GM19240 (cell line): Measurements from ENCODE around the gene CSNK1D.
A peak's percentile ranks its signal among the peaks of the same experiment; 100 is the strongest.
"Not testable (repeated sequence)": the region's sequence is repeated elsewhere in the genome, so short reads cannot be mapped to it uniquely, and the experiment has no call there.

ENCODE experiments used
- DNase-seq: peaks from one replicate; pipeline ENCODE4 v3.0.0; 2011; ENCODE audit warnings: low spot score; ENCODE audit not compliant: insufficient read length

Gene CSNK1D

GRCh38 chr17:82274134-82275020 is 877 bp upstream of the CSNK1D start:
- no peak for DNase-seq

DNA sequence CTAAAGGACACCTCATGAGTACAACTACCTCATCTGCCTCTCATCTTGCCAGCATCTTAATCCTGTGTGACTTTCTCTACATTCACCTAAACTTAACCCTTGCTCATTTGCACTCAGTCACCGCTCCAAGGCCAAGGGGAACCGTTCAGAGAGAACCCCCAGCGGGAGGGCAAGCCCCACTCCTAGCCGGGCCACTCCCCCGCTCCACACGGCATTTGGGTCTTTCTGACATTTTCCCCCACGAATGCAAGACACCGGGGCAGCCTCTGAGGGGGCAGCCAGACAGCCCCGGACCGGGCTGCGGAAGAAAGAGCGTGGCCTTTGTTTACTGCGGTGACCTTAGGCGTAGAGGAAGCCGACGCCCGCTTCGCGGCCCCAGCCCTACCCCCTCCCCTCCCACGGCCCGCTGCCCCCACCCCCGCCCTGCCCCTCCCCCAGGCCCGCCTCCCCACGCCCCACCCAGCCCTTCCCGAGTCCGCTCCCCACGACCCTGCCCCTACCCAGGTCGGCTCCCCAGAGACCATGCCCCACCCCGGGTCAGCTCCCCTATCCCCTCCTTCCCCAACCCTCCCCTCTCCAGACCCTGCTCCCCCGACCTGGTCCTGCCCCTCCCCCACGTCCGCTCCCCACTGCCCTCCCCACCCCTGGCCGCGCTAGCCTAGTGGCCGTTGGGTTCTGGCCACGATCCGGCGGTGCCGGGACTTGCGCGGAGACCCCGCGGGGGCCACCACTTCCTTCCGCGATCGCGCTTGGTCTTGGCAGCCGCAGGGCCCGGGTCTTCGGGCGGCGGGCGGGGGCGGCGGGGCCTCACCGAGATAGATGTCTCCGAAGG is 789 bp downstream of the CSNK1D start:
- peak; percentile 43 for DNase-seq

DNA sequence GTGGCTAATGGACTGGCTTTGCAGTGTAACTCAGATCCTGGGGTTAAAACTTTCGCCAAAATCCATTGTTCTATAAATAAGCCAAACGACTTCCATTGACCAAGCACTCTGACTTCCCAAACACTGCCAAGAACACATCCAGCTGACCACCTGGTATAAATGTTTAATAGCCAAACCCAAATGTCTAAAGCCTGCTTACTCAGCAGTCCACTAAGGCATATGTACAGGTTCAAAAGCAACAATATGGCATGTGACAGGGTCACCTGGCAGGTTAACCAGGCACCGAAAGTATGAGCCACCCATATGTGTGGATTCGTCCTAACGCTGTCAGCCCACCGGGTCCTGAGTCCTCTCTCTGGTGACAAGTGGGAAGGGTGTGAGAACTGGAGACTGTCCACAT is 2.1 kb downstream of the CSNK1D start:
- DNase-seq: no peak

GRCh38 chr17:82270651-82271050 is 2.8 kb downstream of the CSNK1D start:
- no peak for DNase-seq

DNA sequence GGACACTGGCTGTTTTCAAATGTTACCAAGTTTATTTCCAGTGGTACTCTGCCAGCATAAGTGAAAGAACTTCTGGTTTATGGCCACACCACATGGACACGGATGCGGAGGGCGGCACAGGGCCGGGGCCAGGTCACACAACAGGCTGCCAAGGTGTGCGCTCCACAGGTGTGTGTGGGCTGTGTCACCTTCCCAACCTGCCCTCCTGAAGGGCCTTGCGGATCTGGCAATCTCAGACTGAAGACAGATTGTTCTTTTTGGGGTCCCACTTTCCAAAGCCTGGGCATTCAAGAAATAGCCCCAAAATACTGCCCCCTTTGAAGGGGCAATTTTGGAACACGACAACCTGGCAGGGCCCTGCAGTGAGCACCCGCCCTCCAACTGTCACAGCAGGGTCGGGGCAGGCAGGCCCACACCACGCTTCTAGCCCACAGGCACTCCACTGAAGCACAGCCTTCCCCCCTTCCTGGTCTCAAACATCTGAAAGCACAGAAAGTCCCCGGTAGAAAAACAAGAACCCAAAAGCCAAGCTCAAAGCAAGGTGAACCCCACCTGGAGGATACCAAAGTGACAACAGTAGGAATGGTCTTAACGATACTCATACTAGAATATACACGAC is 3.5 kb downstream of the CSNK1D start:
- no peak for DNase-seq

GRCh38 chr17:82269138-82269881 is 4.2 kb downstream of the CSNK1D start:
- DNase-seq: no peak

- no peak for DNase-seq
Observed at GRCh38 chr17:82267575-82268379, 5.7 kb downstream of the CSNK1D start.

GRCh38 chr17:82266142-82266541 is 7.4 kb downstream of the CSNK1D start:
- no peak for DNase-seq

DNA sequence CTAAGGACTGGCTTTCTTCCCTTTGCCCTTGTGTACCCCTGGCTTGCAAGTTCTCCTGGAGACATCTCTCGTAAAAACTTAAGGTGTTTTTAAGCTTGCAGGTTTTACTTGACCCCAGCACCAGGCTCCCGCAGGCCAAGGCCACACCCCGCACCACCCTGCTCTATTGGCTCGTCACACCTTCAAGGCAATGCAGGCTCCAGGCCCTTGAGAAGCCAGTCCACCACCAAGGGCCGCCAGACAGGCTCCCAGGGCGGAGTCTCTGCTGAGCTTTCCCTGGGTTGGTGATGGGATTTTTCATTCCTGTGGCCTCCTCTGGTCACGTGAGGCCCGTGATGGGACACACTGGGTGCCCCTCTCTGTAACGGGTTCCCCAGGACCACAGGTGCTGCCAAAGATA is 9.9 kb downstream of the CSNK1D start:
- no peak for DNase-seq

DNA sequence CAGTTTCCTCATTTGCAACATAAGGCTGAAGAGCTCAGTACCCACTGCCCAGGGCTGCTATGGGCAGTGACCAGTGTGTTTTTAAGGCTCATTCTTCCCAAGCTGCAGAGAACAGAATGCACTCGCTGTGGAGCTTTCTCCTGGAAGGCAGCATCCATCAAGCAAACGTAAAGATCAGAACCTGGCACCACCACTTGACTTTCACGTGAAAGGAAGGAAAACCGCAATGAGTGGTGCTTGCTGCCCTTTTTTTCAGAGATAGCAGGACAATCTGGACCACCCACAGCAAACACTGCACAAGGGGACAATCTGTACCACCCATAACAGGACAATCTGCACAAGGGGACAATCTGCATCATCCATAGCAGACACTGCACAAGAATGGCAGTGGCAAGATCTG is 11.2 kb downstream of the CSNK1D start:
- no peak for DNase-seq

GRCh38 chr17:82259972-82260961 is 13.2 kb downstream of the CSNK1D start:
- DNase-seq: not testable (repeated sequence)

- DNase-seq: no peak
Observed at GRCh38 chr17:82258555-82258954, 14.9 kb downstream of the CSNK1D start.

GRCh38 chr17:82257473-82257872 is 16.0 kb downstream of the CSNK1D start:
- no peak for DNase-seq

DNA sequence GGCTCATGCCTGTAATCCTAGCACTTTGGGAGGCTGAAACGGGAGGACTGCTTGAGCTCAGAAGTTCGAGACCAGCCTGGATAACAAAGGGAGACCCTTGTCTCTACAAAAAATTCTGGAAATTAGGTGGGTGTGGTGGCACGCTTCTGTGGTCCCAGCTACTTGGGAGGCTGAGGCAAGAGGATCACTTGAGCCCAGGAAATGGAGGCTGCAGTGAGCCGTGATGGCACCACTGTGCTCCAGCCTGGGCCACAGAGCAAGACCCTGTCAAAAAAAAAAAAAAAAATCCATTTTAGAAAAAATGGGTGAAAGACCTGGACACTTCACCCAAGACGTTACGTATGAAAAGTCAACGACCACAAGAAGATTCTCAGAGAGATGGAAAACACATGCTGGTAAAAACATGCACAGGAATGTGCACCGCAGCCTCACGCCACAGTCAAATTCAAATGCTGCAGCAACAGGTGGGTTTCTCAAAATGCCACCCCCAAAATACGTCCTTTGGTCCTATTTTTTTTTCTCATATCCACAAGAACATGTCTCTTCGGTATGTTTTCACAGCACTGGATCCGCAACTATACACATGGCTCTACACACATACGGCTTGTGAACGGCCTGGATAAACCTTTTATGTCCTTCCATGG is 17.1 kb downstream of the CSNK1D start:
- DNase-seq: no peak

GRCh38 chr17:82255402-82255972 is 18.0 kb downstream of the CSNK1D start:
- no peak for DNase-seq

DNA sequence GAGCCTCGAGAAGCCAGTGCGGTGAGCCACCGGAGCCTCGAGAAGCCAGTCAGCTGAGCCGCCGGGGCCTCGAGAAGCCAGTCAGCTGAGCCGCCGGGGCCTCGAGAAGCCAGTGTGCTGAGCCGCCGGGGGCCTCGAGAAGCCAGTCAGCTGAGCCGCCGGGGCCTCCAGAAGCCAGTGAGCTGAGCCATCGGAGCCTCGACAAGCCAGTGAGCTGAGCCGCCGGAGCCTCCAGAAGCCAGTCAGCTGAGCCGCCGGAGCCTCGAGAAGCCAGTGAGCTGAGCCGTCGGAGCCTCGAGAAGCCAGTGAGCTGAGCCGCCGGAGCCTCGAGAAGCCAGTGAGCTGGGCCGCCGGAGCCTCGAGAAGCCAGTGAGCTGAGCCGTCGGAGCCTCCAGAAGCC is 18.8 kb downstream of the CSNK1D start:
- DNase-seq: not testable (repeated sequence)

DNA sequence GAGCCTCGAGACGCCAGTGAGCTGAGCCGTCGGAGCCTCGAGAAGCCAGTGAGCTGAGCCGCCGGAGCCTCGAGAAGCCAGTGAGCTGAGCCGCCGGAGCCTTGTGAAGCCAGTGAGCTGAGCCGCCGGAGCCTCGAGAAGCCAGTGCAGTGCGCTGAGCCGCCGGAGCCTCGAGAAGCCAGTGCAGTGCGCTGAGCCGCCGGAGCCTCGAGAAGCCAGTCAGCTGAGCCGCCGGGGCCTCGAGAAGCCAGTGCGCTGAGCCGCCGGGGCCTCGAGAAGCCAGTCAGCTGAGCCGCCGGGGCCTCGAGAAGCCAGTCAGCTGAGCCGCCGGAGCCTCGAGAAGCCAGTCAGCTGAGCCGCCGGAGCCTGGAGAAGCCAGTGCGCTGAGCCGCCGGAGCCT is 19.4 kb downstream of the CSNK1D start:
- not testable (repeated sequence) for DNase-seq

DNA sequence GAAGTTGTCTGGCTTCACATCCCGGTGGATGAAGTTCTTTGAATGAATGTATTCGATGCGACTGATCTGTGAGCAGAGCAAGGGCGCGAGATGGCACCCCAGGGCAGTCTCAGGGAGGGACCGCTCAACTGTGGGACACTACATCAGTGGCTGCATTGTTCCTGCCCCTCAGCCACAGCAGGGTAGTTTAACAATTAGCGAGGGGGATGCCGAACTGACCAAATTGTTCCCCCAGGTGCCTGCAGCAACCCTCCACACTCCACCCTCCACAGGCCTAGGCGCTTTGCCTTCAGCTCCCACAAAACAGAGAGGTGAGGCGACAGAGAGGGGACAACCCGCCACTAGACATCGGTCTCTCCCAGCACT is 20.3 kb downstream of the CSNK1D start:
- no peak for DNase-seq
